ENCODE data around the gene SUGP1.
"Not testable (repeated sequence)": the region's sequence is repeated elsewhere in the genome, so short reads cannot be mapped to it uniquely, and the experiment has no call there.

Gene SUGP1

GRCh38 chr19:19320361-19321140 is at the start of gene SUGP1, which contains the start of gene MAU2:
Gene SUGP1, minus strand, starts transcription at chr19:19320509. Its CDS starts 13 bp downstream, at chr19:19320496.
Gene MAU2, plus strand, starts transcription at chr19:19320829. Its CDS starts 31 bp downstream, at chr19:19320860.
- peak; percentile 94 for DNase-seq

GRCh38 chr19:19368087-19368486 is 47.8 kb upstream of the SUGP1 start:
- no peak for DNase-seq

GRCh38 chr19:19366434-19367396 is 46.4 kb upstream of the SUGP1 start:
- peak; percentile 77 for DNase-seq

GRCh38 chr19:19362075-19362474 is 41.8 kb upstream of the SUGP1 start:
- DNase-seq = no peak

- peak; percentile 82 for DNase-seq
These were observed 40.8 kb upstream of the SUGP1 start for GRCh38 chr19:19361075-19361594.

GRCh38 chr19:19356901-19357566 is 36.7 kb upstream of the SUGP1 start:
- DNase-seq = no peak

- DNase-seq = no peak
These were observed 36.2 kb upstream of the SUGP1 start for GRCh38 chr19:19356500-19356899.

GRCh38 chr19:19355606-19356139 is 35.4 kb upstream of the SUGP1 start:
- no peak for DNase-seq

GRCh38 chr19:19354932-19355331 is 34.6 kb upstream of the SUGP1 start:
- no peak for DNase-seq

GRCh38 chr19:19354007-19354406 is 33.7 kb upstream of the SUGP1 start:
- DNase-seq = no peak

GRCh38 chr19:19352823-19353222 is 32.5 kb upstream of the SUGP1 start:
- DNase-seq = no peak

GRCh38 chr19:19350756-19351155 is 30.4 kb upstream of the SUGP1 start:
- DNase-seq = not testable (repeated sequence)

- no peak for DNase-seq
These were observed 29.1 kb upstream of the SUGP1 start for GRCh38 chr19:19349365-19349764.

GRCh38 chr19:19348266-19348665 is 28.0 kb upstream of the SUGP1 start:
- DNase-seq = no peak

GRCh38 chr19:19347401-19348110 is 27.2 kb upstream of the SUGP1 start:
- no peak for DNase-seq

- DNase-seq = no peak
These were observed 25.7 kb upstream of the SUGP1 start for GRCh38 chr19:19345970-19346369.

GRCh38 chr19:19345232-19345631 is 24.9 kb upstream of the SUGP1 start:
- no peak for DNase-seq

GRCh38 chr19:19343762-19344161 is 23.5 kb upstream of the SUGP1 start:
- no peak for DNase-seq

- no peak for DNase-seq
These were observed 22.7 kb upstream of the SUGP1 start for GRCh38 chr19:19343016-19343362.

- DNase-seq = no peak
These were observed 22.0 kb upstream of the SUGP1 start for GRCh38 chr19:19342086-19343015.

- no peak for DNase-seq
These were observed 20.7 kb upstream of the SUGP1 start for GRCh38 chr19:19341026-19341425.
